Measurements from ENCODE around the gene NEURL1B. TPM values are rescaled to one million over a fixed set of nuclear protein-coding genes. Genes with fewer than 3 reads are reported as not detected.

Gene NEURL1B
- polyA plus RNA-seq, 1 donor from 2014 or later: 12.7 TPM

GRCh38 chr5:172637740-172638139 is 3.3 kb upstream of the NEURL1B start:
- H3K4me2 ChIP-seq (ENCODE audit: low read length): no peak overlapping the region
- no peak overlapping the region for H3K4me3 ChIP-seq (ENCODE audit: low read length)
- no peaks in the 10 kb centered on the region for H3K36me3 ChIP-seq (ENCODE audit: insufficient read depth, low read length)
- no peaks in the 10 kb centered on the region for H3K27me3 ChIP-seq (ENCODE audit: insufficient read depth, low read depth, low read length)
- no peak overlapping the region for H3K9ac ChIP-seq (ENCODE audit: low read length)
- no peak overlapping the region for H3K27ac ChIP-seq (ENCODE audit: low read length)
- peaks cover 10% of the 10 kb centered on the region for H3K79me2 ChIP-seq (replicated peaks; ENCODE audit: insufficient read depth, low read length)
- no peaks in the 10 kb centered on the region for H3F3A ChIP-seq (ENCODE audit: insufficient read depth, low read length, poor library complexity, severe bottlenecking)
- no peaks in the 10 kb centered on the region for H3K9me3 ChIP-seq (ENCODE audit: low read length)
- TF ChIP-seq TAF1 (IDR thresholded peaks at IDR 0.05; ENCODE audit: low read depth) (no peak), EP300 (conservative IDR thresholded peaks at IDR 0.05; ENCODE audit: poor library complexity, severe bottlenecking) (no peak), EZH2 (IDR thresholded peaks at IDR 0.05; ENCODE audit: borderline replicate concordance, insufficient read depth, low read length, poor library complexity, severe bottlenecking) (no peak), SMC3 (conservative IDR thresholded peaks at IDR 0.05; ENCODE audit: poor library complexity) (no peak), MXI1 (conservative IDR thresholded peaks at IDR 0.05; ENCODE audit: poor library complexity, severe bottlenecking) (no peak), RAD21 (conservative IDR thresholded peaks at IDR 0.05) (no peak), POLR2AphosphoS5 (IDR thresholded peaks at IDR 0.05) (no peak), CTCF (IDR thresholded peaks at IDR 0.05; ENCODE audit: poor library complexity, severe bottlenecking) (no peak), REST (IDR thresholded peaks at IDR 0.05; ENCODE audit: borderline replicate concordance) (no peak)
- H4K20me1 ChIP-seq (ENCODE audit: insufficient read depth): no peaks in the 10 kb centered on the region
- no peak overlapping the region for H2AFZ ChIP-seq (ENCODE audit: low read depth, low read length)
- H3K9me2 ChIP-seq (ENCODE audit: insufficient read depth, low read length): no peaks in the 10 kb centered on the region

- Histone ChIP-seq H2AFZ (ENCODE audit: low read depth, low read length) (no peak overlapping the region), H3K36me3 (ENCODE audit: insufficient read depth, low read length) (no peaks in the 10 kb centered on the region), H3K79me2 (replicated peaks; ENCODE audit: insufficient read depth, low read length) (peaks cover 11% of the 10 kb centered on the region), H3K27ac (ENCODE audit: low read length) (no peak overlapping the region), H3K9me2 (ENCODE audit: insufficient read depth, low read length) (no peaks in the 10 kb centered on the region), H3K27me3 (ENCODE audit: insufficient read depth, low read depth, low read length) (no peaks in the 10 kb centered on the region), H4K20me1 (ENCODE audit: insufficient read depth) (no peaks in the 10 kb centered on the region), H3K4me2 (ENCODE audit: low read length) (no peak overlapping the region), H3K4me3 (ENCODE audit: low read length) (no peak overlapping the region), H3K9ac (ENCODE audit: low read length) (no peak overlapping the region), H3K9me3 (ENCODE audit: low read length) (no peaks in the 10 kb centered on the region), H3F3A (ENCODE audit: insufficient read depth, low read length, poor library complexity, severe bottlenecking) (no peaks in the 10 kb centered on the region)
- TF ChIP-seq RAD21 (conservative IDR thresholded peaks at IDR 0.05) (no peak), CTCF (IDR thresholded peaks at IDR 0.05; ENCODE audit: poor library complexity, severe bottlenecking) (no peak), SMC3 (conservative IDR thresholded peaks at IDR 0.05; ENCODE audit: poor library complexity) (no peak), POLR2AphosphoS5 (IDR thresholded peaks at IDR 0.05) (no peak), REST (IDR thresholded peaks at IDR 0.05; ENCODE audit: borderline replicate concordance) (no peak), EZH2 (IDR thresholded peaks at IDR 0.05; ENCODE audit: borderline replicate concordance, insufficient read depth, low read length, poor library complexity, severe bottlenecking) (no peak), TAF1 (IDR thresholded peaks at IDR 0.05; ENCODE audit: low read depth) (no peak)
Measured at GRCh38 chr5:172638209-172638768, 2.8 kb upstream of the NEURL1B start.
